ENCODE measurements around the gene MAGEB6B. TPM values are rescaled to one million over a fixed set of nuclear protein-coding genes. Genes with fewer than 3 reads are reported as not detected.
"Not testable (repeated sequence)": the region's sequence is repeated elsewhere in the genome, so short reads cannot be mapped to it uniquely, and the experiment has no call there.

Gene MAGEB6B
- not detected for total RNA-seq

GRCh38 chrX:26160301-26160700 lies at the start of gene MAGEB6B:
Gene MAGEB6B, plus strand, starts transcription at chrX:26160601. Its CDS starts 0 bp downstream, at chrX:26160601.
- no peaks in the 10 kb centered on the region for H3K36me3 ChIP-seq
- H3K9me3 ChIP-seq: no peaks in the 10 kb centered on the region
- H3K4me1 ChIP-seq: no peaks in the 10 kb centered on the region
- H3K27ac ChIP-seq: no peak within 1 kb of the TSS
- ATAC-seq: no peak
- no peaks in the 10 kb centered on the region for H3K27me3 ChIP-seq
- WGBS, 2 donors (ENCODE audit: low coverage in 1 of 2): 60% methylated on average over 1 of the region's 10 CpGs; no CpG with 5 or more reads in 1 of the 2 donors
- H3K4me3 ChIP-seq: no peak within 1 kb of the TSS
- no peak for TF ChIP-seq EP300 (IDR thresholded peaks at IDR 0.05)
- no peak for TF ChIP-seq POLR2A (IDR thresholded peaks at IDR 0.05)
- no peak for TF ChIP-seq POLR2AphosphoS5 (IDR thresholded peaks at IDR 0.05)
- no peak for TF ChIP-seq CTCF (IDR thresholded peaks at IDR 0.05)

GRCh38 chrX:26138274-26138673 lies 22.1 kb upstream of the MAGEB6B start, which contains the start of gene MAGEB18:
Gene MAGEB18, plus strand, starts transcription at chrX:26138343. Its CDS starts 643 bp downstream, at chrX:26138986.
- H3K9me3 ChIP-seq: no peaks in the 10 kb centered on the region
- 100% methylated on average over 1 of the region's 11 CpGs for WGBS, 2 donors (ENCODE audit: low coverage in 1 of 2)
- no peaks in the 10 kb centered on the region for H3K4me1 ChIP-seq
- TF ChIP-seq CTCF (IDR thresholded peaks at IDR 0.05) (no peak), EP300 (IDR thresholded peaks at IDR 0.05) (no peak), POLR2AphosphoS5 (IDR thresholded peaks at IDR 0.05) (no peak), POLR2A (IDR thresholded peaks at IDR 0.05) (no peak)
- H3K4me3 ChIP-seq: no peak within 1 kb of the TSS
- H3K36me3 ChIP-seq: no peaks in the 10 kb centered on the region
- no peak within 1 kb of the TSS for H3K27ac ChIP-seq
- no peaks in the 10 kb centered on the region for H3K27me3 ChIP-seq
- no peak for ATAC-seq

GRCh38 chrX:26146024-26146423 lies 14.4 kb upstream of the MAGEB6B start:
- Histone ChIP-seq H3K36me3 (no peaks in the 10 kb centered on the region), H3K27me3 (no peaks in the 10 kb centered on the region), H3K27ac (no peak overlapping the region), H3K4me1 (no peaks in the 10 kb centered on the region), H3K9me3 (no peaks in the 10 kb centered on the region), H3K4me3 (no peak overlapping the region)
- ATAC-seq: no peak
- 16 to 63% methylated on average over 1 to 2 of the region's 2 CpGs for WGBS, 2 donors (ENCODE audit: low coverage in 1 of 2)
- no peak for TF ChIP-seq CTCF (IDR thresholded peaks at IDR 0.05)
- no peak for TF ChIP-seq EP300 (IDR thresholded peaks at IDR 0.05)
- no peak for TF ChIP-seq POLR2AphosphoS5 (IDR thresholded peaks at IDR 0.05)
- TF ChIP-seq POLR2A (IDR thresholded peaks at IDR 0.05): no peak

GRCh38 chrX:26192204-26192603 lies 31.8 kb downstream of the MAGEB6B start, which contains the start of gene MAGEB6:
Gene MAGEB6, plus strand, starts transcription at chrX:26192440. Its CDS starts 1,407 bp downstream, at chrX:26193847.
- H3K36me3 ChIP-seq: no peaks in the 10 kb centered on the region
- no peak within 1 kb of the TSS for H3K27ac ChIP-seq
- TF ChIP-seq POLR2A (IDR thresholded peaks at IDR 0.05) (no peak), POLR2AphosphoS5 (IDR thresholded peaks at IDR 0.05) (no peak), CTCF (IDR thresholded peaks at IDR 0.05) (no peak), EP300 (IDR thresholded peaks at IDR 0.05) (no peak)
- WGBS, 2 donors (ENCODE audit: low coverage in 1 of 2): 90% methylated on average over 2 of the region's 17 CpGs; no CpG with 5 or more reads in 1 of the 2 donors
- no peaks in the 10 kb centered on the region for H3K9me3 ChIP-seq
- H3K4me1 ChIP-seq: no peaks in the 10 kb centered on the region
- no peak within 1 kb of the TSS for H3K4me3 ChIP-seq
- ATAC-seq: no peak
- H3K27me3 ChIP-seq: no peaks in the 10 kb centered on the region

GRCh38 chrX:26203561-26203960 lies 43.2 kb downstream of the MAGEB6B start:
- no peaks in the 10 kb centered on the region for H3K36me3 ChIP-seq
- no peak for TF ChIP-seq EP300 (IDR thresholded peaks at IDR 0.05)
- no peak for TF ChIP-seq CTCF (IDR thresholded peaks at IDR 0.05)
- ATAC-seq: no peak
- H3K27me3 ChIP-seq: no peaks in the 10 kb centered on the region
- H3K9me3 ChIP-seq: no peaks in the 10 kb centered on the region
- H3K4me3 ChIP-seq: no peak overlapping the region
- no peak overlapping the region for H3K27ac ChIP-seq
- no peaks in the 10 kb centered on the region for H3K4me1 ChIP-seq

- not testable (repeated sequence) for H3K27ac ChIP-seq, H3K27me3 ChIP-seq, H3K4me1 ChIP-seq, ATAC-seq, H3K36me3 ChIP-seq, H3K4me3 ChIP-seq, H3K9me3 ChIP-seq
- no CpG with 5 or more reads among the region's 27 CpGs for WGBS, 2 donors (ENCODE audit: low coverage in 1 of 2)
Observed at GRCh38 chrX:26204717-26205116, 44.3 kb downstream of the MAGEB6B start.

All from gastroesophageal sphincter (tissue), 4 donors.